Mesothelial cell of epicardium (in vitro differentiated cells): ENCODE measurements around the gene HNF1B. TPM values are rescaled to one million over a fixed set of nuclear protein-coding genes. Genes with fewer than 3 reads are reported as not detected.

Source experiments
- DNase-seq, 2 experiments: peaks; one replicate each; pipeline ENCODE4 v3.0.0; 2021; ENCODE audit warnings: low spot score in 2 of 2; ENCODE audit not compliant: unreplicated experiment in 2 of 2
- H3K27ac Mint-ChIP-seq: 2 replicates; pipeline ENCODE4 v1.8.0; 2021; ENCODE audit warnings: mixed read lengths
- H3K27me3 Mint-ChIP-seq: 2 replicates; pipeline ENCODE4 v1.8.0; 2021; ENCODE audit warnings: low read depth, mixed read lengths
- H3K36me3 Mint-ChIP-seq: 2 replicates; pipeline ENCODE4 v1.8.0; 2021; ENCODE audit warnings: mixed read lengths
- H3K4me1 Mint-ChIP-seq: 2 replicates; pipeline ENCODE4 v1.8.0; 2021; ENCODE audit warnings: mixed read lengths
- H3K4me3 Mint-ChIP-seq: 2 replicates; pipeline ENCODE4 v1.8.0; 2021; ENCODE audit warnings: mild to moderate bottlenecking, moderate library complexity, mixed read lengths
- H3K9me3 Mint-ChIP-seq: 2 replicates; pipeline ENCODE4 v1.8.0; 2021; ENCODE audit warnings: mixed read lengths
- total RNA-seq: library from RNA; stranded (reverse); gene quantifications from 3 replicates; pipeline ENCODE4 v1.2.1, GENCODE V29; 2021
- TF ChIP-seq, protein P1 (sequence below): fragments of 200-600 bp; sonication (generic); IDR thresholded peaks from one replicate; pipeline ENCODE4 v1.5.0; 2021; ENCODE audit warnings: antibody characterized with exemption; ENCODE audit not compliant: unreplicated experiment

Gene HNF1B
- total RNA-seq, 1 donor from 2014 or later = 0.29 TPM

DNA sequence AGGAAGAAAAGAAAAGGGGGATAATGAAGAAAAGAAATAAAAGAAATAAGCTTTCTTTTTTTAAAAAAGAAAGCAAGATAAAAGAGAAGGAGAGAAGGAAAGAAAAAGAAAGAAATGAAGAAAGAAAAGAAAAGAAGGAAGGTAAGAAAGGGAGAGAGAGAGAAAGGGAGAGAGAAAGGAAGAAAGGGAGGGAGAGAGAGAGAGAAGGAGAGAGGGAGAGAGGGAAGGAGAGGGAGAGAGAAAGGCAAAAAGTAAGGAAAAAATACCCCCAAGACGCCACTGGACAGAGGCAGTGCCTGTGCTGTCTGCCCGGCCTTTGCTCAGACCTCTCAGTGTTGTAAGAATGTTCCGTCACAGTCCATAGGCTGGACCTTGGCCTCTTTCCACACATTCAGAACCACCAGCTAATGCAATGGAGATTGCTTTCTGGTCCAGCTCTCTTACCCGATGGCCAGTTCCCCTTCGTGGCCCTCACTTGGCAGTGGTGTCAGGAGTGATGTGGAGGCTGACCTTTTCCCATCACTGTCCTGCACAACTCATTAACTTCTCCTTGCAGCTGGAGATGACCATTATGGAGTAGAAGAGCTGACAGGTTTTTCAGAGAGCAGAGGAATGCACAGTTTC, 14.3 kb upstream of the HNF1B start:
- H3K27me3 Mint-ChIP-seq = peaks cover 54% of the 10 kb centered on the region

DNA sequence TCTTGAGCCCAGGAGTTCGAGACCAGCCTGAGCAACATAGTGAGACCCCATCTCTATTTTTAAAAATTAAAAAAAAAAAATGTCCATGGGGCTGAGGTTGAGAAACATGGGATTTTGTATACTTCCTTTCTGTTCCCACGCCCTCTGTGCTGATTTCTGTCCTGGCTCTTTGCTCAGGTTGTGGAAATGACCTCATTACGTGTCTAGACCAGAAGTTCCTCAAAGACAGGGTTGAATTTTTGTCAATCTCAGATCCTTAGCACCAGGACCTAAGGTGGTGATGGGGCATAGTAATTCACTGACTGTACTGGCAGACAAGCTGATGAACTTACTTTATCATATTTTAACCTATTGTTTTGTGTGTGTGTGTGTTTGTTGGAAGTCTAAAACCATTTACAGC, 11.2 kb upstream of the HNF1B start:
- H3K4me1 Mint-ChIP-seq = no peaks in the 10 kb centered on the region
- H3K27me3 Mint-ChIP-seq = peaks cover 59% of the 10 kb centered on the region
- H3K9me3 Mint-ChIP-seq = no peaks in the 10 kb centered on the region
- H3K36me3 Mint-ChIP-seq = no peaks in the 10 kb centered on the region
- H3K4me3 Mint-ChIP-seq = no peak overlapping the region
- DNase-seq = no peak
- no peak overlapping the region for H3K27ac Mint-ChIP-seq
- TF ChIP-seq, protein P1, sequence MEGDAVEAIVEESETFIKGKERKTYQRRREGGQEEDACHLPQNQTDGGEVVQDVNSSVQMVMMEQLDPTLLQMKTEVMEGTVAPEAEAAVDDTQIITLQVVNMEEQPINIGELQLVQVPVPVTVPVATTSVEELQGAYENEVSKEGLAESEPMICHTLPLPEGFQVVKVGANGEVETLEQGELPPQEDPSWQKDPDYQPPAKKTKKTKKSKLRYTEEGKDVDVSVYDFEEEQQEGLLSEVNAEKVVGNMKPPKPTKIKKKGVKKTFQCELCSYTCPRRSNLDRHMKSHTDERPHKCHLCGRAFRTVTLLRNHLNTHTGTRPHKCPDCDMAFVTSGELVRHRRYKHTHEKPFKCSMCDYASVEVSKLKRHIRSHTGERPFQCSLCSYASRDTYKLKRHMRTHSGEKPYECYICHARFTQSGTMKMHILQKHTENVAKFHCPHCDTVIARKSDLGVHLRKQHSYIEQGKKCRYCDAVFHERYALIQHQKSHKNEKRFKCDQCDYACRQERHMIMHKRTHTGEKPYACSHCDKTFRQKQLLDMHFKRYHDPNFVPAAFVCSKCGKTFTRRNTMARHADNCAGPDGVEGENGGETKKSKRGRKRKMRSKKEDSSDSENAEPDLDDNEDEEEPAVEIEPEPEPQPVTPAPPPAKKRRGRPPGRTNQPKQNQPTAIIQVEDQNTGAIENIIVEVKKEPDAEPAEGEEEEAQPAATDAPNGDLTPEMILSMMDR = no peak

More for the DNA sequence above, 14.3 kb upstream of the HNF1B start:
- Mint-ChIP-seq H3K9me3 (no peaks in the 10 kb centered on the region), H3K4me1 (no peaks in the 10 kb centered on the region), H3K27ac (no peak overlapping the region), H3K36me3 (no peaks in the 10 kb centered on the region), H3K4me3 (no peak overlapping the region)
- no peak for DNase-seq
- TF ChIP-seq, protein P1 = no peak

DNA sequence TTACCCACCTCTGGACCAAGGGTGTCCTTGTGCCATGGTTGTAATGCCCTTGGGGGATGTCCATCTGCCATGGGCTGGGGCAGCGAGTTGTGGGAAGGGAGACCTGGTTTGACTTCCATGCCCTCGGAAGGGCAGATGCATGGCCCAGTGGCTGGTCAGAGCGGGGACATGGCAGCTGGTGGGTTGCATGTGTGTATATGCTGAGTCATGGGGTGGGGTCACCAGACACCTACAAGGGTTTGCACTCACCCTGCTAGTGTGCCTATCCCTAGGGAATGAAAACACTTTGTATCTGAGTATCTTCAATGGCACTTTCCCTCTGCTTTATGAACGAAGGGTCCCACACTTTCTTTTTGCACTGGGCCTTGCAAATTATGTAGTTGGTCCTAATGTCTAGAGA, 10.6 kb upstream of the HNF1B start:
- H3K4me1 Mint-ChIP-seq = no peaks in the 10 kb centered on the region
- no peaks in the 10 kb centered on the region for H3K9me3 Mint-ChIP-seq
- H3K27ac Mint-ChIP-seq = no peak overlapping the region
- H3K4me3 Mint-ChIP-seq = no peak overlapping the region
- H3K27me3 Mint-ChIP-seq = peaks cover 63% of the 10 kb centered on the region
- TF ChIP-seq, protein P1 = no peak
- no peak for DNase-seq
- no peaks in the 10 kb centered on the region for H3K36me3 Mint-ChIP-seq

DNA sequence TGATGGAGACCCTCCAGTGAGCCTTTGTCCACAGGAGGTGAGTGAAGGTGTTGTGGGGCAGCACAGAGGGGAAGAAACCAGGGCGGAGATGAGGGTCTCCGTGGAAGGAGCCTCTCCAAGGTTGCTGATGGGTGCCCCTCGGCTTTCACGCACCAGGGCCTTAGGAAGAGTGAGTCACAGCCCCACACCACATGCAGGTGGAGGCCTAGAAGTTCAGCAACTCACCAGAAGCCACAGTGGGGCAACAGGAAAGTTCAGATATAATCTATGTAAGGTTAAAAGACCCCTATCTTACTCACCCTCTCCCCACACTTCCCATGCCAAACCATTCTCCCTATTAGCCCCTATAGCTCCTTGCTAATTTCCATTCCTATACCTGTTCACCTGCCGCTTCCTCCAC, 9.5 kb upstream of the HNF1B start:
- Mint-ChIP-seq H3K4me1 (no peaks in the 10 kb centered on the region), H3K4me3 (no peak overlapping the region)
- TF ChIP-seq, protein P1 = no peak

DNA sequence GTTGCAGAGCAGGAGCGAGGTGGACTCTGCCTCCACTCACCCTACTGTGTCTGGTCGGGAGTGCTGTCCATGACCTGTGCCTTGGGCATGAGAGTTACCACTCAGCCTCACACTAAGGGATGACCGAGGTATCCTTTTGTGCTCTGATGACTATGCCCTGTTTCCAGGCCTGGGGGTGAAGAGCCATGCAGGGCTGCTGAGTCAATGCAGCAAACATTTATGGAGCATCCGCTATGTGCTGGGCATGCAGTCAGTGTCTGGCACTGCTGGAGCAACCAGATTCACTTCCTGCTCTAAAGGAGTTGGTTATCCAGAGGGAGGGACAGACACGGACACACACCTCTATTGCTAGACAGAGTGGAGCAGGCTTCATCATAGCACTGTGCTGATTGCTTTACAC, 7.6 kb upstream of the HNF1B start:
- peaks cover 68% of the 10 kb centered on the region for H3K27me3 Mint-ChIP-seq
- H3K36me3 Mint-ChIP-seq = no peaks in the 10 kb centered on the region
- no peak overlapping the region for H3K27ac Mint-ChIP-seq

More for the DNA sequence above, 9.5 kb upstream of the HNF1B start:
- DNase-seq = no peak
- Mint-ChIP-seq H3K27me3 (peaks cover 60% of the 10 kb centered on the region), H3K9me3 (no peaks in the 10 kb centered on the region), H3K27ac (no peak overlapping the region), H3K36me3 (no peaks in the 10 kb centered on the region)

More for the DNA sequence above, 7.6 kb upstream of the HNF1B start:
- no peak for DNase-seq
- Mint-ChIP-seq H3K4me1 (no peaks in the 10 kb centered on the region), H3K9me3 (no peaks in the 10 kb centered on the region), H3K4me3 (no peak overlapping the region)
- TF ChIP-seq, protein P1 = no peak
